Measurements from ENCODE around the gene OR2T34.
"Not testable (repeated sequence)": the region's sequence is repeated elsewhere in the genome, so short reads cannot be mapped to it uniquely, and the experiment has no call there.

OR2T34 gene

DNA sequence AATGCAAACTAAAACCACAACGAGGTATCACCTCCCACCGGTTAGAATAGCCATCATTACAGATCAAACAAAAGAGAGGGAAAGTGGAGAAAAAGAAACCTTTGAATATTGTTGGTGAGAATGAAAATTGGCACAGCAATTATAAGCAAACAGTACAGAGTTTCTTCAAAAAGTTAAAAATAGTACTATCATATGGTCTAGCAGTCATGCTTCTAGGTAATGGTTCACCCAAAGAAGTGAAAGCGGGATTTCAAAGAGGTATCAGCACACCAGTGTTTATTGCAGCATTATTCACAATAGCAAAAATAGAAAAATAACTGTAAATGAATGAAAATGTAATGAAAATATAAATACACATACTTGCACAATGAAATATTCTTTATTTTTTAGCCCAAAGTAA, 14.8 kb upstream of the OR2T34 start:
- in situ Hi-C loops (cut with HindIII; ENCODE audit: low sequenced_read_pairs) = no loop called here
- H3K4me3 ChIP-seq (ENCODE audit: low read depth, low read length) = no peak overlapping the region
- TF ChIP-seq, protein P1, sequence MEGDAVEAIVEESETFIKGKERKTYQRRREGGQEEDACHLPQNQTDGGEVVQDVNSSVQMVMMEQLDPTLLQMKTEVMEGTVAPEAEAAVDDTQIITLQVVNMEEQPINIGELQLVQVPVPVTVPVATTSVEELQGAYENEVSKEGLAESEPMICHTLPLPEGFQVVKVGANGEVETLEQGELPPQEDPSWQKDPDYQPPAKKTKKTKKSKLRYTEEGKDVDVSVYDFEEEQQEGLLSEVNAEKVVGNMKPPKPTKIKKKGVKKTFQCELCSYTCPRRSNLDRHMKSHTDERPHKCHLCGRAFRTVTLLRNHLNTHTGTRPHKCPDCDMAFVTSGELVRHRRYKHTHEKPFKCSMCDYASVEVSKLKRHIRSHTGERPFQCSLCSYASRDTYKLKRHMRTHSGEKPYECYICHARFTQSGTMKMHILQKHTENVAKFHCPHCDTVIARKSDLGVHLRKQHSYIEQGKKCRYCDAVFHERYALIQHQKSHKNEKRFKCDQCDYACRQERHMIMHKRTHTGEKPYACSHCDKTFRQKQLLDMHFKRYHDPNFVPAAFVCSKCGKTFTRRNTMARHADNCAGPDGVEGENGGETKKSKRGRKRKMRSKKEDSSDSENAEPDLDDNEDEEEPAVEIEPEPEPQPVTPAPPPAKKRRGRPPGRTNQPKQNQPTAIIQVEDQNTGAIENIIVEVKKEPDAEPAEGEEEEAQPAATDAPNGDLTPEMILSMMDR (IDR thresholded peaks at IDR 0.05; ENCODE audit: low read depth, low read length, missing control alignments) = no peak
- DNase-seq (ENCODE audit: low read depth) = no peak

DNA sequence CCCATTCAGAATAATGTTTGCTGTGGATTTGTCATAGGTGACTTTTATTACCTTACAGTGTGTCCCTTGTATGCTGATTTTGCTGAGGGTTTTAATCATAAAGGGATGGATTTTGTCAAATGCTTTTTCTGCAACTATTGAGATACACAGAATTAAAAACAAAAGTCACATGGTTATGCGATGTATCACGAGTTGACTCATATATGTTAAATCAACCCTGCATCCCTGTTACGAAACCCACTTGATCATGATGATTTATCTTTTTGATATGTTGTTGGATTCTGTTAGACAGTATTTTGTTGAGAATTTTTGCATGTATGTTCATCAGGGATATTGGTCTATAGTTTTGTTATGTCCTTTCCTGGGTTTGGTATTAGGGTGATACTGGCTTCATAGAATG, 10.7 kb upstream of the OR2T34 start:
- H3K4me3 ChIP-seq (ENCODE audit: low read depth, low read length) = no peak overlapping the region
- in situ Hi-C loops (cut with HindIII; ENCODE audit: low sequenced_read_pairs) = no loop called here
- DNase-seq (ENCODE audit: low read depth) = no peak
- TF ChIP-seq, protein P1 (IDR thresholded peaks at IDR 0.05; ENCODE audit: low read depth, low read length, missing control alignments) = no peak

DNA sequence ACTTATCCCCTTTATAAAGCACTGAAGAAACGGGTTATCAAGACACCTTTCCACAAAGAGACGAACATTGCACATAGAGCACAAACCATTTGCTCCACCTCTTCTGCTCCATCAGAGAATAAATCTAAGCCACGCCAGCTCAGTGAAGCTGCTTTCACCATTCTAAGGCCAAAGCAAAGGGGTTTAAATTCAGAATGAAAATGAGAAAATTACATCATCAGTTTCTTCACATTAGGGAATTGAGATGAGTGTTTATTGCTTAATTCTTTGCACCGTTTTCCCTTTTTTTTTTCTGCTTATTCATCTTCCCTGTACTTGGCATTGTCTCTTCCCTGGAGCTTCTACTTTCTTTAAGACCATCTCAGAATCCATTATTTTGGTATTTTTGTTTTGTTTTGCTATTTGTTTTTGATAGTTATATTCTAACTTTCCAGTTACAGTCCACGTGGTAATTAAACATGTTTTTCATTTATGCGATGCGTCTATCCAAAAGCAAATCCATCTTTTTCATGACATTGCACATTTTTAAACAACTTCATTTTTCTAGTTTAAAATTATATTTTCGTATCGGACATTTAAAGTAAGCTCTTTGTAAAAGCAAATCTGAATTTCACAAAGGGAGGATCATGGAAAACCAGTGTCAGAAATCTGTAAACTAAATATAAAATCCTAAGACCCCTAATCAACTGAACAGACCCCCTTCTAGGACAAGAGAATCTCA, 1.9 kb upstream of the OR2T34 start:
- DNase-seq (ENCODE audit: low read depth) = no peak
- TF ChIP-seq, protein P1 (IDR thresholded peaks at IDR 0.05; ENCODE audit: low read depth, low read length, missing control alignments) = no peak
- no peak overlapping the region for H3K4me3 ChIP-seq (ENCODE audit: low read depth, low read length)
- in situ Hi-C loops (cut with HindIII; ENCODE audit: low sequenced_read_pairs) = no loop called here

DNA sequence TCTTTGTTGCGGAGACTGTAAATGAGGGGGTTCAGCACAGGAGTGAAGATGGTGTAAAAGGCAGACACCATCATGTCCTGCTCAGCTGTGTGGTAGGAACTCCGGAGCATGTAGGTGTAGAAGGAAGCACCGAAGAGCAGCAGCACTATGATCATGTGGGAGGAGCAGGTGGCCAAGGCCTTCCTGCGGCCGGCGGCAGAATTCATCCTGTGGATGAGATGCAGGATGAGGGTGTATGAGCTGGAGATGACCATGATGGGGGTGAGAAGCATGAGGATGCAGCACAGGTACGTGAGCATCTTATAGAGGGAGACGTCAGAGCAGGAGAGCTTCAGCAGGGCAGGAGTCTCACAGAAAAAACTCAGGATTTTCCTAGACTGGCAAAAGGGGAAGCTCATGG, 701 bp downstream of the OR2T34 start:
- H3K4me3 ChIP-seq (ENCODE audit: low read depth, low read length); DNase-seq (ENCODE audit: low read depth); in situ Hi-C loops (cut with HindIII; ENCODE audit: low sequenced_read_pairs): not testable (repeated sequence)

DNA sequence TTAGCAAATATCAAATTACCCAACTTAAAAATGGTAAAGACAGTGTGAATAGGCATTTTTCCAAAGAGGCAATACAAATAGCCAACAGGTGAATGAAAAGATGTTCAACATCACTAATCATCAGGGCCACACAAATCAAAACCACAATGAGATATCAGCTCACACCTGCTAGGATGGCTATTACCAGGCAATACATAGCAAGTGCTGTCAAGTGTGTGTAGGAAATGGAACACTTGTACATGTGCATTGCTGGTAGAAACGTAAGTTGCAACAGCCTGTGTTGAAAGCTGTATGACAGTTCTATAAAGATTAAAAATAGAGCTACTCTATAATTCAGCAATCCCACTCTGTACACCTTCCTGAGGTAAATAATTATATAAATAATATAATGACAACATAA, 2.5 kb downstream of the OR2T34 start:
- H3K4me3 ChIP-seq (ENCODE audit: low read depth, low read length); in situ Hi-C loops (cut with HindIII; ENCODE audit: low sequenced_read_pairs); DNase-seq (ENCODE audit: low read depth): not testable (repeated sequence)

DNA sequence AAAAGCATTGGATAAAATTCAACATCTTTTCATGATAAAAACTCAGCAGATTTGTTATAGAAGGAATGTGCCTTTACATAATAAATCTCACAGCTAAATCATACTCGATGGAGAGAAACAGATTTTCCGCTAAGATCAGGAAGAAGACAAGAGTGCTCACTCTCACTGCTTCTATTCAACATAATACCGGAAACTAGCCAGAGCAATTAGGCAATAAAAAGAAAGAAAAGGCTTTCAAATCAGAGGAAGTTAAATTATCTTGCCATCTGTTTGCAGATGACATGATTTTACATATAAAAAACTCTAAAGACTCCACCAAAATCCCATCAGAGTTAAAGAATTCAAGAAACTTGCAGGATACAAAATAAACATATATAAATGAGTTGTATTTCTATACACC, 3.7 kb downstream of the OR2T34 start:
- H3K4me3 ChIP-seq (ENCODE audit: low read depth, low read length); DNase-seq (ENCODE audit: low read depth); in situ Hi-C loops (cut with HindIII; ENCODE audit: low sequenced_read_pairs): not testable (repeated sequence)

DNA sequence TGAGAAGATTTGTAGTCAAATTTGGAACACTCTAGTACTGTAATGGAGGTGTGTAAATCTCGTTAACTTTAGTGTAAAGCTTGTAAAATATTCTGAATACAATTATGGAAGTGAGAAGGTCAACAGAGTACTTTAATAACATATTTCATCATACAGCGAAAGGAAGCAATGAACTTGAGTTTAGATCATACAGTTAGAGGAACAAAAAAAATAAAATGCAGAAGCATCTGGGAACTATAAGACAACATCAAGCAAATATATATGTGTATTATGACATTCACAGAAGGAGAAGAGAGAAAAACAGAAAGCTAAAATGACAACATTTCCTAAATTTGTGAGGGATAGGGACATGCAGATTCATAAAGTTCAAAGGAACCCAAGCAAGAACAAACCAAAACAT, 5.5 kb downstream of the OR2T34 start:
- in situ Hi-C loops (cut with HindIII; ENCODE audit: low sequenced_read_pairs); DNase-seq (ENCODE audit: low read depth); H3K4me3 ChIP-seq (ENCODE audit: low read depth, low read length): not testable (repeated sequence)

DNA sequence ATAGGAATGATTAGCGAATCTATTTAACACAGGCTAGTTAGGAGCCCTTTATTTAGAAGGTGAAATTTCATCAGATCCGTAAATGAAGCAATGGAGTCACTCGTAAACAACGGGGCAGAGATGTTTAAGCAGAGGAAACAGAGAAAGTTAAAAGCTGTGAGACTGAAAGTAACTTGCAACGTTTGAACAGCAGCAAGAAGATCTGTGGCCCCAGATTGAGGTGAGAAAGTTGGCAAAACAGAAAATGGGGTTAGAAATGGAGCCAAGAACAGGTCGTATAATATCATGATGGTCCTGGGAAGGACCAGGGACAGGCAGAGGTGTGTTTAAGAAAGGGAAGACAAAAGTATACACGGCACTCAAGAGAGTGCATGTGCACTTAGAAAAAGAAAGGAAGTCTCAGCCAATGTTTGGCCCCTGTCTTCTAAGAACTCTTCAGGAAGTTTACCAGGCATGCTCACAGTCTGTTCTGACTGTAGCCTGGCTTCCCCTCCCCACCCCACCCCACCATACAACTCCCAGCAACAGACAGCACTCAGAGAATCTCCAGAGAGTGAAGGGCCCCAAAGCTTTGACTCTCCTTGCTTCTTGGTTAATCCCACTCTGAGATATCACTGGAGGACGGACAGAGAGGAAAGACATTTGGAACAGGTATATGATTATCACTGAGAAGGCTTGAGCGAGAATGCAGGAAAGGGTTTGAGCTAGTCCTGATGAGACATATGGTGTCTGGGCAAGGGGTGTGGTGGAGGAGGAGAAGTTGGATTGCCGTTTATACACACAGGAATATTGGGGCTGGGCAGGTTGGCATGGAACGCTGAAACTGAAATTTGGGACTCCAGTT, 8.8 kb downstream of the OR2T34 start:
- in situ Hi-C loops (cut with HindIII; ENCODE audit: low sequenced_read_pairs); DNase-seq (ENCODE audit: low read depth); H3K4me3 ChIP-seq (ENCODE audit: low read depth, low read length): not testable (repeated sequence)

DNA sequence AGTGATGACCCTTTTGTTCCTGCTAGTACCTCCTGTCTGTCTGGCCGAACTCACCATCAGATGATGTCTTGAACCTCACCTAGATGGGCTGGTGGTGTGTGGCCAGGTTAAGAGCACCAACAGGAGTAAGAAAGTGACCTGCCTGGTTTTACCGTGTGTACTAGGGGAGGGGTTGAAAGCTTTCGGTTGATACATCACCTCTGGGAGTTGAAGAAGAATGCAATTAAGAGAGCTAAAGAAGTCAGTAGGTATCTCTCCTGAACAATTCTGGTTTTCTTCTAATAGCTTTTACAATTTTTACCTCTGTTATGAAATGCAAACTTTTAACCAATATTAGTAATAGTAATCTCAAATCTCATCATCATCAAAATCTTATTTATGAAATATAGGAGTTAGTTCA, 11.9 kb downstream of the OR2T34 start, which contains the start of gene OR2T29:
TSS of gene OR2T29 (minus strand) at position 101 of the 400 bp plus-strand sequence. CDS start 3,281 bp downstream, outside the sequence.
- H3K4me3 ChIP-seq (ENCODE audit: low read depth, low read length); DNase-seq (ENCODE audit: low read depth); in situ Hi-C loops (cut with HindIII; ENCODE audit: low sequenced_read_pairs): not testable (repeated sequence)

DNA sequence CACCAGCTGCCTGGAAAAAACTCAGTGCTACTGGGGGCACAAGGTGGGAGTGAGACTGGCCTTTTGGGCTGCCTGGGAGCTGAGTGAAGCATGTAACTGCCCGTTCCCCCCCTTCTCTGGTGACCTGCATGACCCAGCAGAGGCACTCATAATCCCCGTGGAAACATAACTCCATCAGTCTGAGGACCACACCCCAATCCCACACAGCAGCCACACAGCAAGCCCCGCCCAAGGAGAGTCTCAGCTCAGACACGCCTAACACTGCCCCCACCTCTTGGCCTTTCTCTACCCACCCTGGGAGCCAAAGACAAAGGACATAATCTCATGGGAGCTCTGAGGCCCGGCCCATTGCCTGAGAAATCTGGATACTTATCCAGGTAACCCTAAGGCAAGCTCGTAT, 23.5 kb downstream of the OR2T34 start:
- DNase-seq (ENCODE audit: low read depth); H3K4me3 ChIP-seq (ENCODE audit: low read depth, low read length); in situ Hi-C loops (cut with HindIII; ENCODE audit: low sequenced_read_pairs): not testable (repeated sequence)

DNA sequence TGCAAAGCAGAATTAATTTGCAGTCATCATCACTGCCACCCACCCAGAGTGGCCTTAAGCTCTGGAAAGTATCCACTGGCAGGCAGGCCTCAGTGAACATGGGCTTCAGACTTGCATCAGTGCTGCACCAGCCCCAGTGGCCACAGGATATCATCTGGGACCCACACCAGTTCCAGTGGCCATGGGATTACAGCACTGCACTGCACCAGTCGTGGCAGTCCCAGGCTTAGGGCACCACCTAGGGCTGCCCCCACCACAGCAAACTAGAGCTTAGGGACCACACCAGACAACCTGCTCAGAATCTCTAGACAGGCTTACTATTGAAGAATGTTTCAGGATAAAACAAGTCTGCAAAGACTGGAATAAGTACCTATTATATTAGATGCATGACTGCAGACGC, 27.2 kb downstream of the OR2T34 start:
- in situ Hi-C loops (cut with HindIII; ENCODE audit: low sequenced_read_pairs); H3K4me3 ChIP-seq (ENCODE audit: low read depth, low read length); DNase-seq (ENCODE audit: low read depth): not testable (repeated sequence)

DNA sequence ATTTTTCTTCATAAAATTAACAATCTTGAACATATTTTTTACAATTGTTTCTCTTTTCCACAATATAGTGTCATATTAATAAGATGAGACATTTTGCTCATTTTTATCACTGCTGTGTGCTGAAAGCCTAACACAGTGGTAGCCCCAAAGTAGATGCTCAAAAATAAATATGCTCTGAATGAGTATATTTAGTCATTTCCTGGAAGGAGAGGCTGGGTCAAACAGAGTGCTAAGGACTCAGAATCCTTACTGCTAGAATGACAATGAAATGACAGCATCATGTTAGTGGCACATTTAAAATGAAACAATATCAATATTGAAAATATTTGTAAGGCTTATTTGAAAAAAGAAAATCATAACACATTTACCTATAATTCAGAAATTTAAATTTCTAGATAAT, 37.1 kb downstream of the OR2T34 start:
- in situ Hi-C loops (cut with HindIII; ENCODE audit: low sequenced_read_pairs) = not testable (repeated sequence)

More for the DNA sequence above, 37.1 kb downstream of the OR2T34 start:
- not testable (repeated sequence) for H3K4me3 ChIP-seq (ENCODE audit: low read depth, low read length); DNase-seq (ENCODE audit: low read depth)
